GM21367 (cell line): ENCODE results near the gene RAB40B.

ENCODE experiments used
- ATAC-seq: cut with Tn5 transposase; IDR thresholded peaks from one replicate; pipeline ENCODE4 v1.9.1; 2021; ENCODE audit not compliant: unreplicated experiment

Gene RAB40B

GRCh38 chr17:82693168-82693867 lies 5.2 kb downstream of the RAB40B start:
- ATAC-seq, result no peak

GRCh38 chr17:82692268-82692667 lies 6.2 kb downstream of the RAB40B start:
- ATAC-seq, result no peak

- no peak for ATAC-seq
Measured at GRCh38 chr17:82691714-82692113, 6.8 kb downstream of the RAB40B start.

GRCh38 chr17:82690786-82691489 lies 7.6 kb downstream of the RAB40B start:
- ATAC-seq, result no peak

GRCh38 chr17:82689077-82689476 lies 9.4 kb downstream of the RAB40B start:
- no peak for ATAC-seq

- ATAC-seq, result no peak
Measured at GRCh38 chr17:82687871-82688270, 10.6 kb downstream of the RAB40B start.

- no peak for ATAC-seq
Measured at GRCh38 chr17:82687375-82687861, 11.1 kb downstream of the RAB40B start.

GRCh38 chr17:82686366-82687324 lies 11.9 kb downstream of the RAB40B start:
- ATAC-seq, result no peak

GRCh38 chr17:82685291-82685690 lies 13.2 kb downstream of the RAB40B start:
- ATAC-seq, result no peak

GRCh38 chr17:82684228-82684841 lies 14.2 kb downstream of the RAB40B start:
- no peak for ATAC-seq

- no peak for ATAC-seq
Measured at GRCh38 chr17:82683534-82683933, 15.0 kb downstream of the RAB40B start.

GRCh38 chr17:82681547-82681946 lies 17.0 kb downstream of the RAB40B start:
- ATAC-seq, result no peak

GRCh38 chr17:82679586-82680465 lies 18.7 kb downstream of the RAB40B start:
- ATAC-seq, result no peak

- no peak for ATAC-seq
Measured at GRCh38 chr17:82678265-82678891, 20.1 kb downstream of the RAB40B start.

GRCh38 chr17:82677353-82677925 lies 21.1 kb downstream of the RAB40B start:
- ATAC-seq, result no peak

- no peak for ATAC-seq
Measured at GRCh38 chr17:82675476-82676245, 22.8 kb downstream of the RAB40B start.

GRCh38 chr17:82674656-82675475 lies 23.6 kb downstream of the RAB40B start:
- no peak for ATAC-seq
